ENCODE data around the gene TGFBRAP1. TPM values are rescaled to one million over a fixed set of nuclear protein-coding genes. Genes with fewer than 3 reads are reported as not detected.
"Not testable (repeated sequence)": the region's sequence is repeated elsewhere in the genome, so short reads cannot be mapped to it uniquely, and the experiment has no call there.

The TGFBRAP1 gene
- total RNA-seq, 4 donors from 2014 or later, result 21.0 to 38.7 (median 24.2) TPM

DNA sequence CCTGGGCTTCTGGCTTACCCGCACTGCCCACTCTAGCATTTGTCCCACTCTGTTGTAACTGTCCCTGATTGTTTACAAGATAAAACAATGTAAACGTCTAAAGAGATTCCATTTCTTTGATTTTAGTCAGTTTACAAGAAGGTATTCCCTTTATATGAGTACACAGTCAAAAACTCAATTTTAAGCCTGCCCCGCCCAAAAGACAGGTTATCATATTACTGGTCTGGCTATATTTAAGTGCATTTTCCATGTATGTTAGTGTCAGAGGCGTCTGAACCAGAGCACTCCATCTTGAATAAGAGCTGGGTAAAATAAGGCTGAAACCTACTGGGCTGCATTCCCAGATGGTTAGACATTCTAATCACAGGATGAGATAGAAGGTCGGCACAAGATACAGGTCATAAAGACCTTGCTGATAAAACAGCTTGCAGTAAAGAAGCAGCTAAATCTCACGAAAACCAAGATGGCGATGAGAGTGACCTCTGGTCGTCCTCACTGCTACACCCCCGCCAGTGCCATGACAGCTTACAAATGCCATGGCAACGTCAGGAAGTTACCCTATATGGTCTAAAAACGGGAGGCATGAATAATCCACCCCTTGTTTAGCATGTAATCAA, 73.0 kb downstream of the TGFBRAP1 start:
- Histone ChIP-seq H3K27ac (no peak overlapping the region), H3K4me3 (no peak overlapping the region), H3K36me3 (no peaks in the 10 kb centered on the region), H3K4me1 (no peaks in the 10 kb centered on the region), H3K9me3 (no peaks in the 10 kb centered on the region), H3K27me3 (no peaks in the 10 kb centered on the region)
- no peak for TF ChIP-seq CTCF (IDR thresholded peaks at IDR 0.05)
- TF ChIP-seq POLR2A (IDR thresholded peaks at IDR 0.05), result no peak
- intact Hi-C loops (cut with DNase I; ENCODE audit: low total_unique reads), result no loop called here
- no peak for DNase-seq

GRCh38 chr2:105255979-105256378, 73.6 kb downstream of the TGFBRAP1 start:
- intact Hi-C loops (cut with DNase I; ENCODE audit: low total_unique reads), result no loop called here

DNA sequence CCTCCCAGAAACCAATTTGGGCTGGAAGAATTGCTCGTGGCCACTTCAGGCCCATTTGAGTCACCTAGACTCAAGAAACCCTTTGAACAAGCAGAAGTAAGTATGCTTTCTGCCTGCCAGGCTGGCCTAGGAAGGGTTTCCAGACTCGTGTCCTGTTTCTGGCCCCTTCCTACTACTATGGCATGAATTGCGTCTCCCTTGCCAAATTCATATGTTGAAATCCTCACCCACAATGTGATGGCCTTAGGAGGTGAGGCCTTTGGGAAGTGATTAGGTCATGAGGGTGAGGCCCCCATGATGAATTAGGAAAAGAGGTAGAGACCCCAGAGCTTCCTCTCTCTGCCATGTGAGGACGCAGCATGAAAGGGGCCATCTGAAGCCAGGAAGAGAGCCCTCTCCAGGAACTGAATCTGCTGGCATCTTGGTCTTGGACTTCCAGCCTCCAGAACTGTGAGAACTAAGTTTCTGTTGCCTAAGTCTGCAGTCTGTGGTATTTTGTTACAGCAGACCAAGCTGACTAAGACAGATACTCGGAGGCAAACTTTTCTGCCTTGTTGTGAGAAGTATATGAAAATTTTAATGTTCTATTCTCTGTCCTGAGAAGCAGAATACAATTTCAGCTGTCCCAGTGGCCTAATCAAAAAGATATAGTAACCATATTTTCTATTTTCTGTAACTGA, 74.9 kb downstream of the TGFBRAP1 start:
- intact Hi-C loops (cut with DNase I; ENCODE audit: low total_unique reads), result no loop called here
- no peak for TF ChIP-seq POLR2A (IDR thresholded peaks at IDR 0.05)
- TF ChIP-seq CTCF (IDR thresholded peaks at IDR 0.05), result no peak
- H3K9me3 ChIP-seq, result no peaks in the 10 kb centered on the region
- DNase-seq, result no peak
- H3K27me3 ChIP-seq, result no peaks in the 10 kb centered on the region
- no peak overlapping the region for H3K4me3 ChIP-seq
- no peaks in the 10 kb centered on the region for H3K36me3 ChIP-seq
- no peaks in the 10 kb centered on the region for H3K4me1 ChIP-seq
- H3K27ac ChIP-seq, result no peak overlapping the region

More at GRCh38 chr2:105255979-105256378, 73.6 kb downstream of the TGFBRAP1 start:
- no peak overlapping the region for H3K27ac ChIP-seq
- H3K4me3 ChIP-seq, result no peak overlapping the region
- H3K27me3 ChIP-seq, result no peaks in the 10 kb centered on the region
- TF ChIP-seq POLR2A (IDR thresholded peaks at IDR 0.05), result no peak
- no peak for TF ChIP-seq CTCF (IDR thresholded peaks at IDR 0.05)
- no peaks in the 10 kb centered on the region for H3K4me1 ChIP-seq
- H3K36me3 ChIP-seq, result no peaks in the 10 kb centered on the region
- no peaks in the 10 kb centered on the region for H3K9me3 ChIP-seq
- DNase-seq, result no peak

GRCh38 chr2:105252271-105252670, 77.3 kb downstream of the TGFBRAP1 start:
- no peak overlapping the region for H3K4me3 ChIP-seq
- intact Hi-C loops (cut with DNase I; ENCODE audit: low total_unique reads), result no loop called here
- no peaks in the 10 kb centered on the region for H3K27me3 ChIP-seq
- H3K4me1 ChIP-seq, result no peaks in the 10 kb centered on the region
- no peaks in the 10 kb centered on the region for H3K9me3 ChIP-seq
- TF ChIP-seq POLR2A (IDR thresholded peaks at IDR 0.05) (no peak), CTCF (IDR thresholded peaks at IDR 0.05) (no peak)
- DNase-seq, result no peak
- H3K27ac ChIP-seq, result no peak overlapping the region
- no peaks in the 10 kb centered on the region for H3K36me3 ChIP-seq

GRCh38 chr2:105251016-105251648, 78.4 kb downstream of the TGFBRAP1 start:
- H3K4me3 ChIP-seq, H3K9me3 ChIP-seq: not testable (repeated sequence)

More at GRCh38 chr2:105251016-105251648, 78.4 kb downstream of the TGFBRAP1 start:
- H3K27me3 ChIP-seq; H3K36me3 ChIP-seq; H3K27ac ChIP-seq; intact Hi-C loops (cut with DNase I; ENCODE audit: low total_unique reads); DNase-seq; H3K4me1 ChIP-seq: not testable (repeated sequence)

All from uterus (tissue), 4 donors.